ENCODE measurements around the gene KCNJ14.

The KCNJ14 gene

GRCh38 chr19:48508729-48509411 lies 53.5 kb downstream of the KCNJ14 start:
- DNase-seq (ENCODE audit: low spot score) = no peak

GRCh38 chr19:48509467-48510194 lies 54.3 kb downstream of the KCNJ14 start:
- DNase-seq (ENCODE audit: low spot score) = no peak

- peak; percentile 39 for DNase-seq (ENCODE audit: low spot score)
Observed at GRCh38 chr19:48510421-48511268, 55.3 kb downstream of the KCNJ14 start.

GRCh38 chr19:48511321-48511731 lies 56.0 kb downstream of the KCNJ14 start:
- DNase-seq (ENCODE audit: low spot score) = no peak

- no peak for DNase-seq (ENCODE audit: low spot score)
Observed at GRCh38 chr19:48511800-48512503, 56.6 kb downstream of the KCNJ14 start, which contains the start of gene LMTK3. LMTK3 (minus strand) TSS chr19:48511835; CDS start chr19:48511576, 259 bp downstream.

- DNase-seq (ENCODE audit: low spot score) = no peak
Observed at GRCh38 chr19:48512504-48513288, 57.3 kb downstream of the KCNJ14 start.

GRCh38 chr19:48513289-48514122 lies 58.1 kb downstream of the KCNJ14 start:
- peak; percentile 67 for DNase-seq (ENCODE audit: low spot score)

GRCh38 chr19:48514123-48514458 lies 58.7 kb downstream of the KCNJ14 start:
- DNase-seq (ENCODE audit: low spot score) = no peak

- DNase-seq (ENCODE audit: low spot score) = no peak
Observed at GRCh38 chr19:48516536-48516935, 61.2 kb downstream of the KCNJ14 start.

All from kidney tubule cell (primary cell).